GM12865 (cell line): ENCODE data around the gene AGAP2.

Experiments used
- DNase-seq: peaks from one replicate; pipeline ENCODE4 v3.0.0; 2010; ENCODE audit warnings: low read depth
- H3K4me3 ChIP-seq: 2 replicates; pipeline ENCODE4 v1.5.1; 2011; ENCODE audit warnings: mild to moderate bottlenecking, low read depth, low read length, control low read depth
- TF ChIP-seq, protein P1 (sequence below): IDR thresholded peaks from 2 replicates; pipeline ENCODE4 v1.5.1; 2011; ENCODE audit warnings: low read length, control low read depth, low read depth, inconsistent platforms; ENCODE audit not compliant: insufficient read depth; ENCODE audit errors: missing control alignments

AGAP2 gene

DNA sequence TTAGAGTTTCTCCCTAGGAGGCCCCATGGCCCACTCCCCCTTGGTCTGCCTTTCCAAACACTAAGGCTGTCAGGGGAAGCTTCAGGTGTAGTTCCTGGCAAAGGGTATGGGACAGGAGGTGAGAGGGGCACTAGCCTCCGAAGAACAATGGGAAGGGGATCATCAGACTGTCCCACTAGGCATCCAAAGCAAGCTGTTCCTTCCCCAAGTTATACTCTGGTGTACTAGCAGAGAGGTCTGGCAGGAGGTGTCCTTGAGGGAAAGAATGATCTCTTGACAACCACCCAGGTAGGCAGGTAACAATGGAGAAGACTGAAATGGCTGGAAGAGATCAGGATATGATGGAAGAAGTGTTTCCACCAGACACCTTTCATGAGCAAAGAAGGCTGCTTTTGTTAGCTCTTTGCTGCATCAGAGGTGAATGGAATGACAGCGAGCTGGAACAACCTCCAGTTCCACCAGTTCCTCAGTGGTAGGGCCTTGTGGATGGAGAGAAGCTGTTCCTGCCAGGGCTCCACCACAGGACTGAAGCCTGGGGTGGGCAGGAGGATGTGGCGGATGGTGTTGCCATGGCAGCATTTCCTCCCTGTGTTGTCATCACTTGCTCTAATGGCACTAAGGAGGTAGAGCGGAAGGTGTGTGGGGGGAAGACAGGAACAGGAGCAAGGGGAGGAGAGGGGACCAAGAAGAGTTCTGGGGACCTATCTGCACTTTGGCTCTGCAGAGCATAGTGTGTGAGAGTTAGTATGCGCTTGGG is 2.3 kb upstream of the AGAP2 start:
- peak; percentile 85 for DNase-seq
- TF ChIP-seq, protein P1, sequence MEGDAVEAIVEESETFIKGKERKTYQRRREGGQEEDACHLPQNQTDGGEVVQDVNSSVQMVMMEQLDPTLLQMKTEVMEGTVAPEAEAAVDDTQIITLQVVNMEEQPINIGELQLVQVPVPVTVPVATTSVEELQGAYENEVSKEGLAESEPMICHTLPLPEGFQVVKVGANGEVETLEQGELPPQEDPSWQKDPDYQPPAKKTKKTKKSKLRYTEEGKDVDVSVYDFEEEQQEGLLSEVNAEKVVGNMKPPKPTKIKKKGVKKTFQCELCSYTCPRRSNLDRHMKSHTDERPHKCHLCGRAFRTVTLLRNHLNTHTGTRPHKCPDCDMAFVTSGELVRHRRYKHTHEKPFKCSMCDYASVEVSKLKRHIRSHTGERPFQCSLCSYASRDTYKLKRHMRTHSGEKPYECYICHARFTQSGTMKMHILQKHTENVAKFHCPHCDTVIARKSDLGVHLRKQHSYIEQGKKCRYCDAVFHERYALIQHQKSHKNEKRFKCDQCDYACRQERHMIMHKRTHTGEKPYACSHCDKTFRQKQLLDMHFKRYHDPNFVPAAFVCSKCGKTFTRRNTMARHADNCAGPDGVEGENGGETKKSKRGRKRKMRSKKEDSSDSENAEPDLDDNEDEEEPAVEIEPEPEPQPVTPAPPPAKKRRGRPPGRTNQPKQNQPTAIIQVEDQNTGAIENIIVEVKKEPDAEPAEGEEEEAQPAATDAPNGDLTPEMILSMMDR = no peak
- peak overlapping the region; percentile 84 for H3K4me3 ChIP-seq

DNA sequence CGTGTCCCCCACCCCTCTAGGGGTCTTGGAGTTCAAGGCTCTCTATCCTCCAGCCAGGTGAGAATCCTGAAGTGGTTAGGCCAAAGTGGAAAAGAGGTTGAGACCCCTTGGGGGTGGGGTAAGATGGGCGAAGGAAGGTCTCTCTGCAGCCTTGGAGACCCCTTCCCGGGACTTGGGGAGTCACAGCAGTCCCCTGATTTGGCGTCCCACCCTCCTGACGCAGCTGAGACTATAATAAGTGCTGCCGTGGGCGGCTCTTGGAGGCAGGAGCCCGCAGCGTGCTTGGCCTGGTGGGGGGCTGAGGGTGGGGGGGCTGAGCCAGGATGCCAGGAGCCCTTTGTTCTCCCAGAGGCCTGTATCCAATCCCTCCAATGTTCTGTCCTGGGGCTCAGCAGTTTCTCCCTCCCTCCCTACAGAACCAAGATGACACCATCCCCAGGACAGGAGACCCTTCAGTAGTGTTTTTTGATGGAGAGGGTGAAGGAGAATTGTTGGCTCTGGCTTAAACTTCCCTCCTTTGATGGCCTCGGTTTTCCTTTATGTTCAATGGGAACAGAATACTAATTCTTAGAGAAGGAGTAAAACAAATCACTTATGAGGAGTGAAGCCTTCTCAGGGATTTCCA is 1.5 kb upstream of the AGAP2 start:
- TF ChIP-seq, protein P1 = no peak
- no peak overlapping the region; the same call in 1 of the 2 replicates for H3K4me3 ChIP-seq
- DNase-seq = no peak

DNA sequence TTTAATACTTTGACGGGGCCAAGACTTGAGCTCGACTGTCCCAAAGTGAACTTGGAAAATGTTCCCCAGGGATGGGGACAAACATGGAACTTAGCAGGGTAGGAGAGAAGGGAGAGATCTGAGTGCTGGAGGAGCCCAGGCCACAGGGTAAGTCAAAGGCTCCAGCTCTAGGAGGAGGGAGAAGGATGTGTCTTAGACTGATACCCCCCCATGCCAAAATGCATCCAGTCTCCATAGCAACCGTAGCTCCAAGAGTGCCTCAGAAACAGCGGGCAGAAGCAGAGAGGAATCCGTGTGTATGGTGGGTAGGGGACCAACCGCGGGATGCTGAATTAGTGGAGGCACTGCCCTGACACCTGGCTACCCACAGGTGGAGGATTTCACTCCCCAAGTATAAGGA is 845 bp upstream of the AGAP2 start:
- no peak for DNase-seq
- TF ChIP-seq, protein P1 = no peak
- no peak overlapping the region for H3K4me3 ChIP-seq

DNA sequence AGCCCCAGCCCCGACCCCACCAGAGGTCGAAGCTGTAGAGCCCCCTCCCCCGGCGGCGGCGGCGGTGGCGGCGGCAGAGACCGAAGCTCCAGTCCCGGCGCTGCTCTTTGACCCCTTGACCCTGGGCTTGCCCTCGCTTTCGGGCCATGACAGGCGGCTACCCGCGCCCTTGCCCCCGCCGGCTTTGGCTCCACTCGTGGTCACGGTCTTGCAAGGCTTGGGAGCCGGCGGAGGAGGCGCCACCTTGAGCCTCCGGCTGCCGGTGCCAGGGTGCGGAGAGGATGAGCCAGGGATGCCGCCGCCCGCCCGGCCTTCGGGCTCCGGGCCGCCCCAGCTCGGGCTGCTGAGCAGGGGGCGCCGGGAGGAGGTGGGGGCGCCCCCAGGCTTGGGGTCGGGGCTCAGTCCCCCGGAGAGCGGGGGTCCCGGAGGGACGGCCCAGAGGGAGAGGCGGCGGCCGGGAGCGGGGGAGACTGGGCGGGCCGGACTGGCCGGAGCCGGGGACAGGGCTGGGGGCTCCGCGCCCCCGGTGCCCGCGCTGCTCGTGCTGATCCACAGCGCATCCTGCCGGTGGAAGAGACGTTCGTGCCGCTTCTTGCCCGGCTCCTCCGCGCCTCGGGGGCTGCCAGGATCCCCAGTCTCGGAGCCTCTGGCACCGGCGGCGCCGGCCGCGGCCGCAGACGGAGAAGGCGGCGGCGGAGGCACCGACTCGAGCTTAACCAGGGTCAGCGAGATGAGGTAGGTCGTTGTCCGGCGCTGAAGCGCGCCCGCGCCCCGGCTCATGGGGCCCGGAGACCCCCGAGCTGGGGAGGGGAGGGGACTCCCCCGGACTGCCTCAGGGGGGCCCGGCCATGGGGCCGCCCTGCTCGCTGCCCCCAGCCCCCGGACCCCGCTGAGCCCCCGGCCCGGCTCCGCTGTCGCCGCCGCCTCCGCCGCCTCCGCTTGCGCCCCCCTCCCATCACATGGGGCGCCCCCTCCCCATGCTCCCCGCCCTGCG is 778 bp downstream of the AGAP2 start:
- DNase-seq = no peak
- no peak overlapping the region for H3K4me3 ChIP-seq
- TF ChIP-seq, protein P1 = no peak

DNA sequence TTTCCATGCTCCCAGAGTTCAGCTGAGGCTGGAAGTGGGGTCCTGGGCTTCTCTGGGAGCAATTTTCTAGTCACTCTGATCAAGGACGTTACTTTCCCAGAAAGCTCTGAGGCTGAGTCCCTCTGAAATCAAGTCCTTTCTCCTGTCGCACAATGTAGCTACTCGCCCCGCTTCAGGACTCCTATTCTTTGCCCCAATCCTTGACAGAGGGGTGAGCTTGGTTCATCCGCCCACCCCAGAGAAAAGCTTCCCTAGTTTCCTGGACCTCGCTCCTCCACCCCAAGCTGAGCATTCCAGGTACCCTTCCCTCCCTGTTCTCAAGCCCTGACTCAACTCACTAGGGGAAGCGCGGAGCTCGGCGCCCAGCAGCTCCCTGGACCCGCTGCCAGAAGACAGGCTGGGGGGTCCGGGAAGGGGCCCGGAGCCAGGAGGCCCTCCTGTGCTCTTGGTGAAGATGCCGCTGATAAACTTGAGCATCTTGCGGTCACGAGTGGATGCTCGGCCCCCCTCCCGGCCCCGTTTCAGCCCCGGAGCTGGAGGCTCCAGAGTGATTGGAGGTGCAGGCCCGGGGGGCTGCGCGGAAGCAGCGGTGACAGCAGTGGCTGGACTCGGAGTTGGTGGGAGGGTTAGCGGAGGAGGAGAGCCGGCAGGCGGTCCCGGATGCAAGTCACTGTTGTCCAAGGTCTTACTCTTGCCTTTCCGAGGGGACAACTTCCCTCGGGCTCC is 1.6 kb downstream of the AGAP2 start:
- H3K4me3 ChIP-seq = no peak overlapping the region
- no peak for DNase-seq
- TF ChIP-seq, protein P1 = no peak
